KBM-7 (cell line): ENCODE results near the gene NFYC.

Source experiments
- DNase-seq: peaks from one replicate; pipeline ENCODE4 v3.0.0-alpha.2; 2015
- in situ Hi-C: fragments of 300-500 bp; cut with MboI; formaldehyde crosslinking; loops from 2 replicates; pipeline ENCODE4 v1.14.3; 2020; ENCODE audit warnings: low sequenced_read_pairs, low pct_unique_long_range_greater_than_20kb, mixed read lengths

Gene NFYC

GRCh38 chr1:40663324-40664166 lies 28.0 kb upstream of the NFYC start:
- DNase-seq, result no peak
- in situ Hi-C loops, result no loop called here

GRCh38 chr1:40664167-40664537 lies 27.4 kb upstream of the NFYC start:
- in situ Hi-C loops, result no loop called here
- no peak for DNase-seq

GRCh38 chr1:40664791-40665190 lies 26.7 kb upstream of the NFYC start:
- no peak for DNase-seq
- in situ Hi-C loops, result no loop called here

GRCh38 chr1:40665335-40666171 lies 26.0 kb upstream of the NFYC start, which contains the start of gene RIMS3:
Gene RIMS3, minus strand, starts transcription at chr1:40665682. Its CDS starts 23,757 bp downstream, at chr1:40641925.
- DNase-seq, result peak; percentile 78
- in situ Hi-C loops, result no loop called here

- in situ Hi-C loops, result no loop called here
- peak; percentile 85 for DNase-seq
Observed at GRCh38 chr1:40668769-40669525, 22.6 kb upstream of the NFYC start.

GRCh38 chr1:40673452-40673851 lies 18.1 kb upstream of the NFYC start:
- DNase-seq, result no peak
- in situ Hi-C loops, result no loop called here

GRCh38 chr1:40676501-40676900 lies 15.0 kb upstream of the NFYC start:
- no peak for DNase-seq
- in situ Hi-C loops, result no loop called here

- no peak for DNase-seq
Observed at GRCh38 chr1:40679165-40679953, 12.1 kb upstream of the NFYC start.

GRCh38 chr1:40684669-40685068 lies 6.8 kb upstream of the NFYC start:
- DNase-seq, result peak; percentile 59
- in situ Hi-C loops, result no loop called here

More at GRCh38 chr1:40679165-40679953, 12.1 kb upstream of the NFYC start:
- in situ Hi-C loops, result no loop called here

- in situ Hi-C loops, result no loop called here
Observed at GRCh38 chr1:40687059-40687458, 4.4 kb upstream of the NFYC start.

GRCh38 chr1:40687661-40688060 lies 3.8 kb upstream of the NFYC start:
- no peak for DNase-seq
- in situ Hi-C loops, result no loop called here

More at GRCh38 chr1:40687059-40687458, 4.4 kb upstream of the NFYC start:
- DNase-seq, result no peak

GRCh38 chr1:40689737-40690136 lies 1.8 kb upstream of the NFYC start:
- in situ Hi-C loops, result no loop called here
- DNase-seq, result no peak

GRCh38 chr1:40690771-40691537 lies 550 bp upstream of the NFYC start:
- no peak for DNase-seq
- in situ Hi-C loops, result no loop called here

- no peak for DNase-seq
- in situ Hi-C loops, result no loop called here
Observed at GRCh38 chr1:40692429-40692895, 958 bp downstream of the NFYC start.

- no peak for DNase-seq
- in situ Hi-C loops, result no loop called here
Observed at GRCh38 chr1:40693425-40693824, 1.9 kb downstream of the NFYC start.

GRCh38 chr1:40694353-40694874 lies 2.9 kb downstream of the NFYC start:
- no peak for DNase-seq
- in situ Hi-C loops, result no loop called here

- no peak for DNase-seq
- in situ Hi-C loops, result no loop called here
Observed at GRCh38 chr1:40696294-40696693, 4.8 kb downstream of the NFYC start.

- in situ Hi-C loops, result no loop called here
- DNase-seq, result no peak
Observed at GRCh38 chr1:40697436-40697835, 5.9 kb downstream of the NFYC start.
